Breast epithelium (tissue), 4 donors: ENCODE results near the gene OTULIN. TPM values are rescaled to one million over a fixed set of nuclear protein-coding genes. Genes with fewer than 3 reads are reported as not detected.

Source experiments
- DNase-seq, 2 donors: peaks; one replicate each; pipeline ENCODE4 v3.0.0-alpha.2; 2019; ENCODE audit warnings: low spot score in 2 of 2
- H3K27ac ChIP-seq, 2 donors: fragments of 200-600 bp; sonication (generic) in 1 of 2; one replicate each; pipeline ENCODE4 v1.5.1; 2016 to 2019; ENCODE audit warnings: mild to moderate bottlenecking in 1 of 2
- H3K27me3 ChIP-seq, 2 donors: fragments of 200-600 bp; sonication (generic) in 1 of 2; one replicate each; pipeline versions ENCODE4 v1.5.1 to v1.6.0; 2017 to 2019; ENCODE audit warnings: control low read depth in 1 of 2, mild to moderate bottlenecking in 1 of 2
- H3K36me3 ChIP-seq: fragments of 200-600 bp; one replicate; pipeline ENCODE4 v1.5.1; 2019
- H3K4me1 ChIP-seq, 2 donors: fragments of 200-600 bp; sonication (generic); one replicate each; pipeline ENCODE4 v1.5.1; 2016 to 2019; ENCODE audit warnings: control low read depth in 1 of 2
- H3K4me3 ChIP-seq, 3 donors: fragments of 200-600 bp; sonication (generic); 1 replicate in 2 of 3; 2 replicates in 1 of 3; pipeline ENCODE4 v1.5.1; 2016 to 2019; ENCODE audit warnings: mild to moderate bottlenecking in 3 of 3, moderate library complexity in 2 of 3
- H3K9me3 ChIP-seq, 2 donors: fragments of 200-600 bp; sonication (generic) in 1 of 2; one replicate each; pipeline ENCODE4 v1.5.1; 2016 to 2019; ENCODE audit warnings: control low read depth in 1 of 2
- POLR2A ChIP-seq: fragments of 450-650 bp; IDR thresholded peaks from one replicate; pipeline ENCODE4 v1.6.1; 2016; ENCODE audit warnings: antibody characterized with exemption, mild to moderate bottlenecking, moderate library complexity
- POLR2AphosphoS5 ChIP-seq, 3 donors: sonication (generic); formaldehyde crosslinking; IDR thresholded peaks; one replicate each; pipeline ENCODE4 v1.6.1; 2017; ENCODE audit warnings: antibody characterized with exemption in 3 of 3
- intact Hi-C: fragments of 100-400 bp; cut with DNase I; formaldehyde crosslinking; loops from one replicate; pipeline ENCODE4 v1.15.1; 2023; ENCODE audit warnings: low total_unique reads
- total RNA-seq, 3 donors: library from RNA; depleted of rRNA; stranded (reverse); fragments of >200 nt; gene quantifications; one replicate each; pipeline ENCODE4 v1.1.0, GENCODE V29; 2016
- TF ChIP-seq, protein P1 (sequence below), 3 donors: fragments of 450-650 bp; IDR thresholded peaks; one replicate each; pipeline ENCODE4 v1.5.1; 2016 to 2017; ENCODE audit warnings: antibody characterized with exemption in 3 of 3, mild to moderate bottlenecking in 3 of 3, moderate library complexity in 3 of 3

The OTULIN gene
- total RNA-seq, 3 donors from 2014 or later, result 31.0 to 63.7 (median 47.2) TPM

DNA sequence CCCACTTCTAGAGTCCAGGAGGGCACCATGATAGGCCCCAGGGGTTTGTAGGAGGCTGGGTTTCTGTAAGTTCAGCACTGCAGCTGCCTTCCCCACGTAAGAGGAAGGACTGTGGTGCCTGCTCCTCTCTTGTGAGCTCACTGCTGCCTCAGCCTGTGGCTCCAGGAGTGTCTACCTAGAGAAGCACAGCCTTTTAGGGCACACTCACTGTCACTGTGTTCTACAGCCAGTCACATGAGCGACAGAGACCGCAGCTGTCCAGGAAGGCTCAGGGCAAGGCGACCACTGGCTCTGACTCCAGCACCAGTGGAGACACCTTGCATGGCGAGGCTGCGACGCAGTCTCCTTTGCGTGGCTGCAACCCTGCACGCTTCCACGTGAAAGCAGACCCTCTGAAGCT lies 72.8 kb downstream of the OTULIN start:
- Histone ChIP-seq H3K36me3 (peaks cover 10% of the 10 kb centered on the region), H3K27me3 (no peaks in the 10 kb centered on the region), H3K4me3 (no peak overlapping the region), H3K9me3 (no peaks in the 10 kb centered on the region), H3K27ac (no peak overlapping the region), H3K4me1 (no peaks in the 10 kb centered on the region)
- TF ChIP-seq POLR2AphosphoS5 (IDR thresholded peaks at IDR 0.05) (no peak), POLR2A (no peak)
- TF ChIP-seq, protein P1, sequence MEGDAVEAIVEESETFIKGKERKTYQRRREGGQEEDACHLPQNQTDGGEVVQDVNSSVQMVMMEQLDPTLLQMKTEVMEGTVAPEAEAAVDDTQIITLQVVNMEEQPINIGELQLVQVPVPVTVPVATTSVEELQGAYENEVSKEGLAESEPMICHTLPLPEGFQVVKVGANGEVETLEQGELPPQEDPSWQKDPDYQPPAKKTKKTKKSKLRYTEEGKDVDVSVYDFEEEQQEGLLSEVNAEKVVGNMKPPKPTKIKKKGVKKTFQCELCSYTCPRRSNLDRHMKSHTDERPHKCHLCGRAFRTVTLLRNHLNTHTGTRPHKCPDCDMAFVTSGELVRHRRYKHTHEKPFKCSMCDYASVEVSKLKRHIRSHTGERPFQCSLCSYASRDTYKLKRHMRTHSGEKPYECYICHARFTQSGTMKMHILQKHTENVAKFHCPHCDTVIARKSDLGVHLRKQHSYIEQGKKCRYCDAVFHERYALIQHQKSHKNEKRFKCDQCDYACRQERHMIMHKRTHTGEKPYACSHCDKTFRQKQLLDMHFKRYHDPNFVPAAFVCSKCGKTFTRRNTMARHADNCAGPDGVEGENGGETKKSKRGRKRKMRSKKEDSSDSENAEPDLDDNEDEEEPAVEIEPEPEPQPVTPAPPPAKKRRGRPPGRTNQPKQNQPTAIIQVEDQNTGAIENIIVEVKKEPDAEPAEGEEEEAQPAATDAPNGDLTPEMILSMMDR (IDR thresholded peaks at IDR 0.05), result no peak
- intact Hi-C loops, result no loop called here
- no peak for DNase-seq

DNA sequence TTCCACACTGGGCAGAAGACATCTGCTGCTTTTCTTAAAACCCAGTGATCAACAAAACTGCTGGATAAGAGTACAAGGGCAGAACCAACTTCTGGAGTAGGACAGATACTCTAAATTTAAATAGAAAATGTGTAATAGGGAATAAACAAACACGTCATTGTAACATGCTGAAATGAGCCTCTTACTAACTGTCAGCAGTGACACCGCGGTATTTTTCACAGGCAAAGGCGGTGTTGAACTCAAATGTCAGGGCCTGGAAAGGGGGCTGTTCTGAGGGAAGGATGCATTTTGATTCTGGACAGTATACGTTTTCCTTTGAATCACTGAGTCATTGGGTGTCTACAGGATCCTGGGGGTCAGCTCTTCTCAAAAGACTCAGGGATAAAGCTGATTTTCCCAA lies 73.5 kb downstream of the OTULIN start:
- Histone ChIP-seq H3K9me3 (no peaks in the 10 kb centered on the region), H3K27me3 (no peaks in the 10 kb centered on the region), H3K36me3 (peaks cover 10% of the 10 kb centered on the region), H3K4me3 (no peak overlapping the region), H3K27ac (no peak overlapping the region), H3K4me1 (no peaks in the 10 kb centered on the region)
- intact Hi-C loops, result no loop called here
- no peak for DNase-seq
- TF ChIP-seq, protein P1 (IDR thresholded peaks at IDR 0.05), result no peak
- TF ChIP-seq POLR2A, result no peak
- TF ChIP-seq POLR2AphosphoS5 (IDR thresholded peaks at IDR 0.05), result no peak

DNA sequence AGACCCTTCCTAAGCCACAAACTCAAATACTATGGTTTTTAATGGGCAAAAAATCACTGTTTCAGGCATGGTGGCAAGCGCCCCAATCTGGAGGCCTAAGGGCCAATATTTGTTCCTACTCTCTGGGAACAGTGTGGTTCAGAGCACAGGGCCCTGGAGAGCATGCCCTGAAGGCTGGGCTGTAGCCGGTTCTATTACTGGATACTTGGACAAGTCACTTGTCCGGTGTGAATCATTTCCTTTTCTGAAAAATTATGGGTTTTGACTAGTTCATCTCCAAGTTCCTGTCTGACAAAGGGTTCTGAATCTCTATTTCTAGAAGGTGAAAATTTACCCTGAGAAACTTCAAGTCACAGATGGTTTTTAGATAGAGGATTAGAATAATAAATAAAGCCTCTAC lies 75.0 kb downstream of the OTULIN start:
- H3K27me3 ChIP-seq, result no peaks in the 10 kb centered on the region
- no peak for DNase-seq
- peaks cover 10% of the 10 kb centered on the region for H3K36me3 ChIP-seq
- intact Hi-C loops, result no loop called here
- H3K9me3 ChIP-seq, result no peaks in the 10 kb centered on the region
- H3K27ac ChIP-seq, result no peak overlapping the region
- TF ChIP-seq POLR2A (no peak), POLR2AphosphoS5 (IDR thresholded peaks at IDR 0.05) (no peak)
- TF ChIP-seq, protein P1 (IDR thresholded peaks at IDR 0.05), result no peak
- H3K4me3 ChIP-seq, result no peak overlapping the region
- H3K4me1 ChIP-seq, result no peaks in the 10 kb centered on the region

DNA sequence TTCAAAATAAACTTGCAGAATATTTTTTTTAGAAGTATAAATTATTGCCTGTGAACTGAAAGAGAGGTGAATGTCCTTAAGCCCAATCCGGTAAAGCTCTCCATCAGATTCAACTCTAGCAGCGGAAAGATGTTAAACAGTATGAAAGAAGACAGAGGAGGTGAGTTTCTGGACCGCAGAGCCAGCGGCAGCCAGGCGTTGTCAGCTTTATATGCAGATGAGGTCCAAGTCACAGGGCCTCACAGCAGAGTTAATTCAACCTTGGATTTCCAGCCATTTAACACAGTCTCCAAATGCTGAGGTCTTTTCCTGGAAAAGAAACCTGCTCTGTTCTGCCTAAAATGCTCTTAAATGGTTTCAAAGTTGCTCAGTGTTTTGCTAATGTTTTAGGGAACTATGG lies 75.5 kb downstream of the OTULIN start:
- no peaks in the 10 kb centered on the region for H3K4me1 ChIP-seq
- peaks cover 10% of the 10 kb centered on the region for H3K36me3 ChIP-seq
- no peaks in the 10 kb centered on the region for H3K9me3 ChIP-seq
- no peak for DNase-seq
- H3K4me3 ChIP-seq, result no peak overlapping the region
- H3K27me3 ChIP-seq, result no peaks in the 10 kb centered on the region
- TF ChIP-seq POLR2AphosphoS5 (IDR thresholded peaks at IDR 0.05) (no peak), POLR2A (no peak)
- TF ChIP-seq, protein P1 (IDR thresholded peaks at IDR 0.05), result no peak
- intact Hi-C loops, result no loop called here
- no peak overlapping the region for H3K27ac ChIP-seq

DNA sequence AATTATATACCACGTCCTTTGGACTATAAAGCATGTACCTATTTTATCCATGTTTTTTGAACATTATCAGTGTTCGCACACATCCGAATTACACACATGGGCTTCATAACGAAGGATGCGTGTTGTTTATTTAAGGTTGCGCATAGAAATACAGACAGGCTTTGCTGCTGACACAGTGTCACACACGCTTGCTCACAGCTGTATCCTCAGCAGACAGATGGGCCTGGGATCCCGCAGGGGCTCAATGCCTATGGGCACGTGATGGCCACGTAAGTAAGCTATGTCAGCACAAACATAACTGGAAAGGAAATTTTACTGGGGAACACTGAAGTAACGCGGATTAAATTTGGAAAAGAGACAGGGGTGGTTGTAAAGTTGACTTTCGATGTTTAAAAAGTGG lies 76.6 kb downstream of the OTULIN start:
- Histone ChIP-seq H3K27me3 (no peaks in the 10 kb centered on the region), H3K4me3 (no peak overlapping the region), H3K27ac (no peak overlapping the region), H3K9me3 (no peaks in the 10 kb centered on the region), H3K36me3 (peaks cover 10% of the 10 kb centered on the region), H3K4me1 (no peaks in the 10 kb centered on the region)
- peak in 1 of 3 donors; percentile 26 for TF ChIP-seq POLR2AphosphoS5 (IDR thresholded peaks at IDR 0.05)
- TF ChIP-seq, protein P1 (IDR thresholded peaks at IDR 0.05), result no peak
- intact Hi-C loops, result no loop called here
- DNase-seq, result no peak
